HCT116 (cell line): ENCODE measurements around the gene EOLA2. TPM values are rescaled to one million over a fixed set of nuclear protein-coding genes. Genes with fewer than 3 reads are reported as not detected.

Experiments
- ATAC-seq: fragments of 200-7000 bp; cut with Tn5 transposase; 2 replicates; pipeline ENCODE4 v1.9.1; 2020; ENCODE audit warnings: mild to moderate bottlenecking, moderate library complexity
- BruUV-seq: library from RNA; stranded (reverse); fragments of 400-500 nt; replicated peaks from 2 replicates; lab custom pipeline; 2021; lab: Mats Ljungman, UMichigan
- CTCF ChIA-PET: fragments of 300-600 bp; sonication (Branson Sonifier 250); formaldehyde crosslinking; loops from one replicate; lab custom pipeline; 2021; ENCODE audit warnings: antibody characterized with exemption; lab: Charles Lee
- POLR2A ChIA-PET: fragments of 300-600, 350-600 bp; sonication (Branson Sonifier 250); formaldehyde crosslinking; loops from one replicate; lab custom pipeline; 2021; ENCODE audit warnings: antibody characterized with exemption; lab: Charles Lee
- RAD21 ChIA-PET, 2 experiments: fragments of 300-600 bp; sonication (Branson Sonifier 250); formaldehyde crosslinking; loops; one replicate each; lab custom pipeline; 2023; ENCODE audit warnings: low total read pairs in 2 of 2; ENCODE audit not compliant: uncharacterized antibody in 2 of 2, unreplicated experiment in 2 of 2, low non-redundant PET in 1 of 2; lab: Charles Lee
- DNase-seq: peaks from one replicate; pipeline ENCODE4 v3.0.0-alpha.2; 2010; ENCODE audit warnings: low read depth, low spot score
- H2AFZ ChIP-seq: fragments of 200-600 bp; shearing (Covaris generic), sonication (generic); 2 replicates; pipeline ENCODE4 v1.6.1; 2017; ENCODE audit warnings: low read depth, mixed run types, mixed read lengths, antibody characterized with exemption, low read length; ENCODE audit not compliant: poor library complexity, severe bottlenecking
- H3K27ac ChIP-seq: 2 replicates; pipeline ENCODE4 v1.5.1; 2012; ENCODE audit warnings: low read depth, low read length
- H3K27me3 ChIP-seq: fragments of 200-600 bp; sonication (generic); 2 replicates; pipeline ENCODE4 v1.6.1; 2016; ENCODE audit warnings: mixed run types, low read length, mixed read lengths; ENCODE audit not compliant: insufficient read depth
- H3K36me3 ChIP-seq, 2 experiments: fragments of 200-500 bp in 1 of 2; fragments of 200-600 bp in 1 of 2; sonication (Bioruptor generic) in 1 of 2; sonication (generic) in 1 of 2; 2 replicates each; pipeline versions ENCODE4 v1.5.1 to v1.6.1; 2014 to 2016; ENCODE audit warnings: low read length in 2 of 2, inconsistent platforms in 1 of 2, mixed read lengths in 1 of 2, mixed run types in 1 of 2; ENCODE audit not compliant: insufficient read depth in 2 of 2, control insufficient read depth in 1 of 2
- H3K4me1 ChIP-seq, 2 experiments: fragments of 200-600 bp in 1 of 2; sonication (generic) in 1 of 2; 2 replicates each; pipeline versions ENCODE4 v1.5.1 to v1.6.1; 2012 to 2017; ENCODE audit warnings: low read length in 2 of 2, inconsistent platforms in 1 of 2, mild to moderate bottlenecking in 1 of 2, mixed read lengths in 1 of 2, mixed run types in 1 of 2, moderate library complexity in 1 of 2; ENCODE audit not compliant: insufficient read depth in 2 of 2, control insufficient read depth in 1 of 2
- H3K4me2 ChIP-seq: fragments of 200-600 bp; sonication (generic); 2 replicates; pipeline ENCODE4 v1.6.1; 2017; ENCODE audit warnings: mixed run types, low read length, mixed read lengths
- H3K4me3 ChIP-seq, 2 experiments: fragments of 200-600 bp in 1 of 2; sonication (generic) in 1 of 2; replicated peaks in 1 of 2; 2 replicates each; pipeline ENCODE4 v1.5.1; 2011 to 2016; ENCODE audit warnings: low read length in 2 of 2, control low read depth in 1 of 2, low read depth in 1 of 2, mild to moderate bottlenecking in 1 of 2, mixed read lengths in 1 of 2, mixed run types in 1 of 2
- H3K79me2 ChIP-seq: fragments of 200-600 bp; sonication (generic); 2 replicates; pipeline ENCODE4 v1.6.1; 2017; ENCODE audit warnings: mild to moderate bottlenecking, mixed run types, low read length, moderate library complexity, mixed read lengths; ENCODE audit not compliant: insufficient read depth
- H3K9ac ChIP-seq: fragments of 200-600 bp; sonication (generic); 2 replicates; pipeline ENCODE4 v1.6.1; 2016; ENCODE audit warnings: low read length, mixed read lengths
- H3K9me2 ChIP-seq: fragments of 200-600 bp; sonication (generic), shearing (Covaris generic); 2 replicates; pipeline ENCODE4 v1.6.1; 2017; ENCODE audit warnings: mixed run types, mild to moderate bottlenecking, moderate library complexity; ENCODE audit not compliant: insufficient read depth
- H3K9me3 ChIP-seq, 2 experiments: fragments of 200-500 bp in 1 of 2; fragments of 200-600 bp in 1 of 2; sonication (Bioruptor generic) in 1 of 2; sonication (generic) in 1 of 2; 2 replicates each; pipeline ENCODE4 v1.6.1; 2014 to 2017; ENCODE audit warnings: low read length in 2 of 2, mixed read lengths in 2 of 2, inconsistent platforms in 1 of 2, low read depth in 1 of 2, mild to moderate bottlenecking in 1 of 2, mixed run types in 1 of 2, moderate library complexity in 1 of 2; ENCODE audit not compliant: control insufficient read depth in 1 of 2, insufficient read depth in 1 of 2
- H4K20me1 ChIP-seq: fragments of 200-600 bp; sonication (generic), shearing (Covaris generic); 2 replicates; pipeline ENCODE4 v1.6.1; 2017; ENCODE audit warnings: mixed run types, mild to moderate bottlenecking, moderate library complexity; ENCODE audit not compliant: insufficient read depth
- CEBPB ChIP-seq: IDR thresholded peaks from 2 replicates; pipeline ENCODE4 v1.6.1; 2012; ENCODE audit warnings: low read depth
- EGR1 ChIP-seq: IDR thresholded peaks from 2 replicates; pipeline ENCODE4 v1.6.1; 2012; ENCODE audit warnings: low read depth
- ELF1 ChIP-seq: IDR thresholded peaks from 2 replicates; pipeline ENCODE4 v1.6.1; 2012; ENCODE audit warnings: low read depth, borderline replicate concordance
- RAD21 ChIP-seq: IDR thresholded peaks from 2 replicates; pipeline ENCODE4 v1.6.1; 2012; ENCODE audit warnings: low read depth, mild to moderate bottlenecking
- SRF ChIP-seq: IDR thresholded peaks from 2 replicates; pipeline ENCODE4 v1.6.1; 2012; ENCODE audit warnings: low read depth
- ZFX ChIP-seq: fragments of 450-650 bp; IDR thresholded peaks from 2 replicates; pipeline ENCODE4 v1.6.1; 2017
- intact Hi-C: fragments of 100-400 bp; cut with micrococcal nuclease; formaldehyde crosslinking; loops from 2 replicates; pipeline ENCODE4 v1.10.0; 2022
- total RNA-seq: library from RNA; stranded (reverse); gene quantifications from one replicate; pipeline ENCODE4 v1.2.1, GENCODE V29; 2021; ENCODE audit not compliant: unreplicated experiment
- TF ChIP-seq, protein P1 (sequence below), 3 experiments: fragments of 200-600 bp in 1 of 3; sonication (generic) in 1 of 3; IDR thresholded peaks in 2 of 3; conservative IDR thresholded peaks in 1 of 3; 2 replicates each; pipeline ENCODE4 v1.5.1; 2012 to 2017; ENCODE audit warnings: low read depth in 2 of 3, low read length in 2 of 3, antibody characterized with exemption in 1 of 3, borderline replicate concordance in 1 of 3, control low read depth in 1 of 3, mild to moderate bottlenecking in 1 of 3, mixed read lengths in 1 of 3, mixed run types in 1 of 3, moderate library complexity in 1 of 3; ENCODE audit not compliant: insufficient read depth in 1 of 3

EOLA2 gene
- total RNA-seq, 1 experiment from 2014 or later, result 26.4 TPM

- no TSS peak for BruUV-seq
- Histone ChIP-seq H3K4me1 (no peaks in the 10 kb centered on the region), H4K20me1 (no peaks in the 10 kb centered on the region), H3K4me2 (no peak overlapping the region), H3K9ac (no peak overlapping the region), H2AFZ (no peak overlapping the region), H3K27ac (no peak overlapping the region), H3K27me3 (no peaks in the 10 kb centered on the region), H3K9me3 (no peaks in the 10 kb centered on the region)
- intact Hi-C loops, result loop anchor here (2.0 kb wide), 1 partner anchor 730 kb away; no protein-coding TSS in a partner anchor
- CTCF ChIA-PET, result interaction anchor here (0.8 to 1.2 kb wide), 4 partner anchors 11 to 730 kb away, joined by 3 to 13 read pairs (median 4); partner anchors contain the start of gene EOLA1
- peak; percentile 63 for TF ChIP-seq RAD21
- TF ChIP-seq EGR1, result no peak
- TF ChIP-seq CEBPB, result no peak
- TF ChIP-seq, protein P1, sequence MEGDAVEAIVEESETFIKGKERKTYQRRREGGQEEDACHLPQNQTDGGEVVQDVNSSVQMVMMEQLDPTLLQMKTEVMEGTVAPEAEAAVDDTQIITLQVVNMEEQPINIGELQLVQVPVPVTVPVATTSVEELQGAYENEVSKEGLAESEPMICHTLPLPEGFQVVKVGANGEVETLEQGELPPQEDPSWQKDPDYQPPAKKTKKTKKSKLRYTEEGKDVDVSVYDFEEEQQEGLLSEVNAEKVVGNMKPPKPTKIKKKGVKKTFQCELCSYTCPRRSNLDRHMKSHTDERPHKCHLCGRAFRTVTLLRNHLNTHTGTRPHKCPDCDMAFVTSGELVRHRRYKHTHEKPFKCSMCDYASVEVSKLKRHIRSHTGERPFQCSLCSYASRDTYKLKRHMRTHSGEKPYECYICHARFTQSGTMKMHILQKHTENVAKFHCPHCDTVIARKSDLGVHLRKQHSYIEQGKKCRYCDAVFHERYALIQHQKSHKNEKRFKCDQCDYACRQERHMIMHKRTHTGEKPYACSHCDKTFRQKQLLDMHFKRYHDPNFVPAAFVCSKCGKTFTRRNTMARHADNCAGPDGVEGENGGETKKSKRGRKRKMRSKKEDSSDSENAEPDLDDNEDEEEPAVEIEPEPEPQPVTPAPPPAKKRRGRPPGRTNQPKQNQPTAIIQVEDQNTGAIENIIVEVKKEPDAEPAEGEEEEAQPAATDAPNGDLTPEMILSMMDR (IDR thresholded peaks at IDR 0.05 in 2 of 3, conservative IDR thresholded peaks at IDR 0.05 in 1 of 3; ENCODE audit: borderline replicate concordance in 1 of 3, insufficient read depth in 1 of 3, low read depth in 2 of 3, low read length in 2 of 3), result peak; percentile 59 to 63 (median 61); a peak in 5 of 6 replicates
- TF ChIP-seq, all 23 proteins: peak for 2
- DNase-seq (peak; percentile 45), ATAC-seq (peak; percentile 83)
- Histone ChIP-seq H3K4me3 (no peak overlapping the region), H3K79me2 (no peaks in the 10 kb centered on the region), H3K9me2 (no peaks in the 10 kb centered on the region), H3K36me3 (no peaks in the 10 kb centered on the region)
- POLR2A ChIA-PET, result no interaction called here
- RAD21 ChIA-PET, result no interaction called here
These were observed 12.4 kb upstream of the EOLA2 start for GRCh38 chrX:149950681-149951080.

- Histone ChIP-seq H3K27me3 (no peaks in the 10 kb centered on the region), H3K9me2 (no peaks in the 10 kb centered on the region), H3K9me3 (no peaks in the 10 kb centered on the region), H4K20me1 (no peaks in the 10 kb centered on the region), H3K27ac (no peak overlapping the region), H3K4me3 (no peak overlapping the region), H3K9ac (no peak overlapping the region), H2AFZ (no peak overlapping the region), H3K4me2 (no peak overlapping the region), H3K4me1 (no peaks in the 10 kb centered on the region), H3K79me2 (no peaks in the 10 kb centered on the region), H3K36me3 (no peaks in the 10 kb centered on the region)
- no peak for ATAC-seq
- ChIA-PET CTCF (interaction anchor here (0.8 to 1.4 kb wide), 6 partner anchors 10 to 731 kb away, joined by 3 to 13 read pairs (median 4); partner anchors contain the start of gene EOLA1), RAD21 (no interaction called here), POLR2A (no interaction called here)
- intact Hi-C loops, result loop anchor here (2.0 kb wide), 1 partner anchor 731 kb away; no protein-coding TSS in a partner anchor
- no peak for DNase-seq
- no TSS peak for BruUV-seq
- no peak for TF ChIP-seq EGR1
- no peak for TF ChIP-seq ZFX
- no peak for TF ChIP-seq ELF1
- TF ChIP-seq SRF, result no peak
- TF ChIP-seq CEBPB, result no peak
These were observed 11.6 kb upstream of the EOLA2 start for GRCh38 chrX:149949743-149950436.
